ENCODE measurements around the gene KIF16B.

GRCh38 chr20:16301986-16302385 lies 271.3 kb downstream of the KIF16B start:
- TF ChIP-seq, protein P1, sequence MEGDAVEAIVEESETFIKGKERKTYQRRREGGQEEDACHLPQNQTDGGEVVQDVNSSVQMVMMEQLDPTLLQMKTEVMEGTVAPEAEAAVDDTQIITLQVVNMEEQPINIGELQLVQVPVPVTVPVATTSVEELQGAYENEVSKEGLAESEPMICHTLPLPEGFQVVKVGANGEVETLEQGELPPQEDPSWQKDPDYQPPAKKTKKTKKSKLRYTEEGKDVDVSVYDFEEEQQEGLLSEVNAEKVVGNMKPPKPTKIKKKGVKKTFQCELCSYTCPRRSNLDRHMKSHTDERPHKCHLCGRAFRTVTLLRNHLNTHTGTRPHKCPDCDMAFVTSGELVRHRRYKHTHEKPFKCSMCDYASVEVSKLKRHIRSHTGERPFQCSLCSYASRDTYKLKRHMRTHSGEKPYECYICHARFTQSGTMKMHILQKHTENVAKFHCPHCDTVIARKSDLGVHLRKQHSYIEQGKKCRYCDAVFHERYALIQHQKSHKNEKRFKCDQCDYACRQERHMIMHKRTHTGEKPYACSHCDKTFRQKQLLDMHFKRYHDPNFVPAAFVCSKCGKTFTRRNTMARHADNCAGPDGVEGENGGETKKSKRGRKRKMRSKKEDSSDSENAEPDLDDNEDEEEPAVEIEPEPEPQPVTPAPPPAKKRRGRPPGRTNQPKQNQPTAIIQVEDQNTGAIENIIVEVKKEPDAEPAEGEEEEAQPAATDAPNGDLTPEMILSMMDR (IDR thresholded peaks at IDR 0.05; ENCODE audit: insufficient read depth, low read depth, low read length): no peak
- no peak for TF ChIP-seq EZH2 (IDR thresholded peaks at IDR 0.05; ENCODE audit: insufficient read depth, low read length)

All from astrocyte (in vitro differentiated cells and primary cell).